Measurements from ENCODE around the gene AFAP1L1.

GRCh38 chr5:149319174-149319573, 47.5 kb downstream of the AFAP1L1 start:
- TF ChIP-seq CTCF (IDR thresholded peaks at IDR 0.05; ENCODE audit: low read length) (no peak), EZH2 (optimal IDR thresholded peaks at IDR 0.05; ENCODE audit: low read depth, low read length) (no peak), EZH2phosphoT487 (IDR thresholded peaks at IDR 0.05; ENCODE audit: low read length) (no peak)
